Sigmoid colon (tissue), 7 donors: Measurements from ENCODE around the gene ZNF614. TPM values are rescaled to one million over a fixed set of nuclear protein-coding genes. Genes with fewer than 3 reads are reported as not detected.

Source experiments
- DNase-seq: peaks from one replicate; pipeline ENCODE4 v3.0.0-alpha.2; 2019
- H3K27ac ChIP-seq, 4 donors: fragments of 200-600 bp; sonication (generic); one replicate each; pipeline ENCODE4 v1.5.1; 2016 to 2019; ENCODE audit warnings: mild to moderate bottlenecking in 1 of 4
- H3K27me3 ChIP-seq, 3 donors: fragments of 200-600 bp; sonication (generic); one replicate each; pipeline ENCODE4 v1.5.1; 2019; ENCODE audit warnings: mild to moderate bottlenecking in 1 of 3
- H3K36me3 ChIP-seq, 4 donors: fragments of 200-600 bp; sonication (generic); one replicate each; pipeline ENCODE4 v1.5.1; 2016 to 2019
- H3K4me1 ChIP-seq, 4 donors: fragments of 200-600 bp; sonication (generic); one replicate each; pipeline ENCODE4 v1.5.1; 2017 to 2019
- H3K4me3 ChIP-seq, 4 donors: fragments of 200-600 bp; sonication (generic); one replicate each; pipeline ENCODE4 v1.5.1; 2017 to 2019; ENCODE audit warnings: mild to moderate bottlenecking in 2 of 4, moderate library complexity in 1 of 4
- H3K9me3 ChIP-seq, 4 donors: fragments of 200-600 bp in 3 of 4; sonication (generic) in 3 of 4; one replicate each; pipeline versions ENCODE4 v1.5.1 to v1.6.1; 2013 to 2019
- EP300 ChIP-seq, 4 donors: sonication (generic); formaldehyde crosslinking; IDR thresholded peaks; one replicate each; pipeline ENCODE4 v1.6.1; 2017; ENCODE audit warnings: antibody characterized with exemption in 4 of 4
- POLR2A ChIP-seq, 2 donors: fragments of 450-650 bp; IDR thresholded peaks; one replicate each; pipeline ENCODE4 v1.6.1; 2016; ENCODE audit warnings: antibody characterized with exemption in 2 of 2, mild to moderate bottlenecking in 2 of 2, moderate library complexity in 2 of 2
- POLR2AphosphoS5 ChIP-seq, 4 donors: sonication (generic); formaldehyde crosslinking; IDR thresholded peaks; one replicate each; pipeline ENCODE4 v1.6.1; 2017; ENCODE audit warnings: antibody characterized with exemption in 4 of 4
- WGBS, 2 donors: extraction: QIAGEN DNeasy Blood & Tissue Kit; methylation state at CpG; one replicate each; pipeline ENCODE4 v1.1.7; 2013; 5-methylcytosine and 5-hydroxymethylcytosine counted together
- intact Hi-C: fragments of 100-400 bp; cut with DNase I; formaldehyde crosslinking; loops from one replicate; pipeline ENCODE4 v1.15.1; 2023
- polyA plus RNA-seq, 3 donors: library from polyadenylated mRNA; stranded (reverse); fragments of 200-250 nt; gene quantifications; one replicate each; pipeline ENCODE4 v1.2.3, GENCODE V29; 2013
- total RNA-seq, 4 donors: library from RNA; depleted of rRNA; stranded (reverse); fragments of >200 nt; gene quantifications; one replicate each; pipeline ENCODE4 v1.1.0, GENCODE V29; 2016
- TF ChIP-seq, protein P1 (sequence below), 4 experiments: fragments of 450-650 bp in 3 of 4; fragments of 200-600 bp in 1 of 4; IDR thresholded peaks; one replicate each; pipeline ENCODE4 v1.5.1; 2016 to 2019; ENCODE audit warnings: antibody characterized with exemption in 4 of 4, mild to moderate bottlenecking in 3 of 4, moderate library complexity in 2 of 4
- donor health status: healthy with polysubstance abuse.
- donor health status: Bipolar disorder and iron deficiency.
- donor health status: healthy.

Gene ZNF614
- total and polyA plus RNA-seq, 7 donors: 1.2 to 13.5 (median 6.6) TPM

DNA sequence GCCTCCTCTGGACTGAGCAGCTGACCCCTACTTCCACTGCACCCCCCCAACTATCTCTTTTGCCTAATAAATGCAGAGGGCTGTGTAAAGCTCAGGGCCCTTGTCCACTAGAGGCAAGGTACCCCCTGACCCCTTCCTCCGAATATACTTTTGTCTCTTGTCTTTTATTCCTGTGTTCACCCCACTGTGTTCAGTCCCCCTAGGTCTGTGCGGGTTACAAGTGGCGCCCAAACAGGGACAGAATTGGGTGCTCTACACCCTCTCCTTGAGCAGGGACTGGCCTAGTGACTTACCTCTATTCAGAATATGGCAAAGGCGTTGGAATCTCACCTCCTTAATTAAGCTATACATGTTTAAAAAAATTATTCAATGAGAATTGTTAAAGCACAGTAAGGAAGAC is 56.6 kb downstream of the ZNF614 start:
- H3K9me3 ChIP-seq: peaks cover 57 to 80% (median 72%) of the 10 kb centered on the region in 4 donors
- WGBS, 2 donors: 97% methylated on average over 4 of the region's 4 CpGs
- no peaks in the 10 kb centered on the region for H3K27me3 ChIP-seq
- no peaks in the 10 kb centered on the region for H3K4me1 ChIP-seq
- intact Hi-C loops: no loop called here
- no peak for TF ChIP-seq POLR2A (IDR thresholded peaks at IDR 0.05)
- TF ChIP-seq, protein P1, sequence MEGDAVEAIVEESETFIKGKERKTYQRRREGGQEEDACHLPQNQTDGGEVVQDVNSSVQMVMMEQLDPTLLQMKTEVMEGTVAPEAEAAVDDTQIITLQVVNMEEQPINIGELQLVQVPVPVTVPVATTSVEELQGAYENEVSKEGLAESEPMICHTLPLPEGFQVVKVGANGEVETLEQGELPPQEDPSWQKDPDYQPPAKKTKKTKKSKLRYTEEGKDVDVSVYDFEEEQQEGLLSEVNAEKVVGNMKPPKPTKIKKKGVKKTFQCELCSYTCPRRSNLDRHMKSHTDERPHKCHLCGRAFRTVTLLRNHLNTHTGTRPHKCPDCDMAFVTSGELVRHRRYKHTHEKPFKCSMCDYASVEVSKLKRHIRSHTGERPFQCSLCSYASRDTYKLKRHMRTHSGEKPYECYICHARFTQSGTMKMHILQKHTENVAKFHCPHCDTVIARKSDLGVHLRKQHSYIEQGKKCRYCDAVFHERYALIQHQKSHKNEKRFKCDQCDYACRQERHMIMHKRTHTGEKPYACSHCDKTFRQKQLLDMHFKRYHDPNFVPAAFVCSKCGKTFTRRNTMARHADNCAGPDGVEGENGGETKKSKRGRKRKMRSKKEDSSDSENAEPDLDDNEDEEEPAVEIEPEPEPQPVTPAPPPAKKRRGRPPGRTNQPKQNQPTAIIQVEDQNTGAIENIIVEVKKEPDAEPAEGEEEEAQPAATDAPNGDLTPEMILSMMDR (IDR thresholded peaks at IDR 0.05): no peak
- TF ChIP-seq POLR2AphosphoS5 (IDR thresholded peaks at IDR 0.05): no peak
- TF ChIP-seq EP300 (IDR thresholded peaks at IDR 0.05): no peak
- H3K36me3 ChIP-seq: peaks cover 63 to 87% (median 74%) of the 10 kb centered on the region in 4 donors
- DNase-seq: no peak
- H3K27ac ChIP-seq: no peak overlapping the region
- no peak overlapping the region for H3K4me3 ChIP-seq

GRCh38 chr19:51970718-51971117 is 57.5 kb downstream of the ZNF614 start:
- no peak for DNase-seq
- peaks cover 72 to 96% (median 83%) of the 10 kb centered on the region in 4 donors for H3K36me3 ChIP-seq
- TF ChIP-seq POLR2A (IDR thresholded peaks at IDR 0.05) (no peak), EP300 (IDR thresholded peaks at IDR 0.05) (no peak), POLR2AphosphoS5 (IDR thresholded peaks at IDR 0.05) (no peak)
- TF ChIP-seq, protein P1 (IDR thresholded peaks at IDR 0.05): no peak
- H3K27ac ChIP-seq: no peak overlapping the region
- whole genome bisulfite sequencing, 2 donors: 93 to 97% methylated on average over 1 of the region's 1 CpG
- no peak overlapping the region for H3K4me3 ChIP-seq
- H3K9me3 ChIP-seq: peaks cover 59 to 80% (median 76%) of the 10 kb centered on the region in 4 donors
- H3K27me3 ChIP-seq: no peaks in the 10 kb centered on the region
- H3K4me1 ChIP-seq: no peaks in the 10 kb centered on the region
- intact Hi-C loops: no loop called here

DNA sequence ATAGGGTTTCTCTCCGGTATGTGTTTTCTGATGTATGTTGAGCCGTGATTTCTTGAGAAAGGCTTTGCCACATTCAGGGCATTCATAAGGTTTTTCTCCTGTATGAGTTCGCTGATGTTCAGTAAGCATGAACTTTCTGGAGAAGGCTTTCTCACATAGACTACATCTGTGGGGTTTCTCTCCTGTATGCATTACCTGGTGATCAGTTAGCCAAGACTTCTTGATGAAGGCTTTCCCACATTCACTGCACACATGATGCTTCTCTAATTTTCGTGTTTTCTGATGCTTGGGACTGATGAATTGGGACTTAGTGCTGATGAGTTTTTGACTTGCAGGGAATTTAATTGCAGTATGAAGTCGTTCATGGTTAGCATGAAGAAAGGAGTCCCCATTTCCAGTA is 62.6 kb downstream of the ZNF614 start:
- peaks cover 34 to 70% (median 57%) of the 10 kb centered on the region in 4 donors for H3K9me3 ChIP-seq
- 97% methylated on average over 5 of the region's 5 CpGs for WGBS, 2 donors
- H3K36me3 ChIP-seq: peaks cover 49 to 82% (median 59%) of the 10 kb centered on the region in 4 donors
- no peaks in the 10 kb centered on the region for H3K27me3 ChIP-seq
- no peaks in the 10 kb centered on the region for H3K4me1 ChIP-seq
- DNase-seq: no peak
- no peak overlapping the region for H3K27ac ChIP-seq
- no peak for TF ChIP-seq POLR2AphosphoS5 (IDR thresholded peaks at IDR 0.05)
- TF ChIP-seq, protein P1 (IDR thresholded peaks at IDR 0.05): no peak
- TF ChIP-seq EP300 (IDR thresholded peaks at IDR 0.05): no peak
- no peak for TF ChIP-seq POLR2A (IDR thresholded peaks at IDR 0.05)
- no peak overlapping the region for H3K4me3 ChIP-seq
- intact Hi-C loops: no loop called here

Other genes starting within 250 kb of the ZNF614 start
- gene FPR3, start 233.2 kb downstream of the ZNF614 start, total RNA-seq: 1 to 10 TPM; 1.6 to 6.7 (median 3.3) TPM
- 10 to 100 TPM in 1 of 3 donors, 1 to 10 TPM in 2; 3.6 to 25.9 (median 6.1) TPM for gene FPR3, start 233.2 kb downstream of the ZNF614 start, polyA plus RNA-seq
- gene ZNF577, start 140.4 kb downstream of the ZNF614 start, total RNA-seq: 10 to 100 TPM; 21.7 to 28.0 (median 23.4) TPM
- gene ZNF577, start 140.4 kb downstream of the ZNF614 start, polyA plus RNA-seq: 1 to 10 TPM; 2.8 to 9.6 (median 6.6) TPM
- gene ZNF649, start 123.4 kb downstream of the ZNF614 start, total RNA-seq: 10 to 100 TPM; 10.5 to 14.6 (median 12.1) TPM
- 1 to 10 TPM; 2.3 to 5.1 (median 2.4) TPM for gene ZNF649, start 123.4 kb downstream of the ZNF614 start, polyA plus RNA-seq
- gene ZNF613, start 100.9 kb downstream of the ZNF614 start, total RNA-seq: 1 to 10 TPM; 2.4 to 8.1 (median 5.9) TPM
- 1 to 10 TPM; 2.8 to 7.8 (median 3.0) TPM for gene ZNF613, start 100.9 kb downstream of the ZNF614 start, polyA plus RNA-seq
- gene ZNF350, start 41.5 kb downstream of the ZNF614 start, total RNA-seq: 10 to 100 TPM; 11.0 to 19.7 (median 14.9) TPM
- 10 to 100 TPM in 1 of 3 donors, 1 to 10 TPM in 2; 6.6 to 13.2 (median 9.5) TPM for gene ZNF350, start 41.5 kb downstream of the ZNF614 start, polyA plus RNA-seq
- 10 to 100 TPM; 18.0 to 26.8 (median 22.5) TPM for gene ZNF615, start 20.2 kb downstream of the ZNF614 start, total RNA-seq
- gene ZNF615, start 20.2 kb downstream of the ZNF614 start, polyA plus RNA-seq: 1 to 10 TPM; 1.2 to 3.0 (median 2.7) TPM
- gene ZNF432, start 20.5 kb upstream of the ZNF614 start, total RNA-seq: 10 to 100 TPM in 3 of 4 donors, 1 to 10 TPM in 1; 10.0 to 17.1 (median 11.9) TPM
- 1 to 10 TPM; 1.8 to 5.2 (median 3.0) TPM for gene ZNF432, start 20.5 kb upstream of the ZNF614 start, polyA plus RNA-seq
- gene ZNF841, start 67.4 kb upstream of the ZNF614 start, total RNA-seq: 10 to 100 TPM; 11.8 to 26.6 (median 12.7) TPM
- 1 to 10 TPM; 1.2 to 7.7 (median 1.6) TPM for gene ZNF841, start 67.4 kb upstream of the ZNF614 start, polyA plus RNA-seq
- 1 to 10 TPM; 4.3 to 7.2 (median 5.4) TPM for gene ZNF616, start 111.6 kb upstream of the ZNF614 start, total RNA-seq
- gene ZNF616, start 111.6 kb upstream of the ZNF614 start, polyA plus RNA-seq: 1 to 10 TPM; 1.4 to 3.7 (median 1.8) TPM
- gene ZNF836, start 143.2 kb upstream of the ZNF614 start, total RNA-seq: 10 to 100 TPM in 2 of 4 donors, 1 to 10 TPM in 2; 9.1 to 12.3 (median 9.9) TPM
- 1 to 10 TPM; 2.4 to 5.1 (median 2.5) TPM for gene ZNF836, start 143.2 kb upstream of the ZNF614 start, polyA plus RNA-seq
- gene PPP2R1A, start 161.7 kb upstream of the ZNF614 start, total RNA-seq: 100 to 1,000 TPM; 127 to 163 (median 137) TPM
- 100 to 1,000 TPM; 108 to 139 (median 126) TPM for gene PPP2R1A, start 161.7 kb upstream of the ZNF614 start, polyA plus RNA-seq
- 10 to 100 TPM in 2 of 4 donors, 1 to 10 TPM in 2; 5.5 to 11.0 (median 9.9) TPM for gene ZNF766, start 241.2 kb upstream of the ZNF614 start, total RNA-seq
- gene ZNF766, start 241.2 kb upstream of the ZNF614 start, polyA plus RNA-seq: 1 to 10 TPM; 2.8 to 5.7 (median 3.0) TPM